SK-N-SH (cell line): ENCODE measurements around the gene FIGNL2. TPM values are rescaled to one million over a fixed set of nuclear protein-coding genes. Genes with fewer than 3 reads are reported as not detected.

Experiments used
- CTCF ChIA-PET: fragments of 300-600, 350-600 bp; formaldehyde crosslinking; extraction: SDS; loops from one replicate; lab custom pipeline; 2021; lab: Yijun Ruan, JAX
- POLR2A ChIA-PET: fragments of 350-600 bp; sonication (Branson Sonifier 250); formaldehyde crosslinking; extraction: SDS; loops from one replicate; lab custom pipeline; 2020; ENCODE audit warnings: antibody characterized with exemption, inconsistent platforms; lab: Yijun Ruan, JAX
- DNase-seq: peaks from one replicate; pipeline ENCODE4 v3.0.0; 2012
- H2AFZ ChIP-seq: fragments of 200-600 bp; sonication (generic); 2 replicates; pipeline ENCODE4 v1.8.1; 2016; ENCODE audit warnings: antibody characterized with exemption, mild to moderate bottlenecking, low read depth
- H3F3A ChIP-seq: fragments of 200-600 bp; sonication (generic); replicated peaks from 2 replicates; pipeline ENCODE3; 2016; ENCODE audit warnings: antibody characterized with exemption, mild to moderate bottlenecking; ENCODE audit not compliant: insufficient read depth
- H3K27ac ChIP-seq, 2 experiments: fragments of 200-500 bp in 1 of 2; fragments of 200-600 bp in 1 of 2; sonication (Bioruptor generic) in 1 of 2; sonication (generic), shearing (Covaris generic) in 1 of 2; 2 replicates each; pipeline versions ENCODE4 v1.5.1 to v1.6.1; 2014 to 2016; ENCODE audit warnings: low read depth in 2 of 2, inconsistent platforms in 1 of 2, low read length in 1 of 2, mild to moderate bottlenecking in 1 of 2, mixed read lengths in 1 of 2
- H3K27me3 ChIP-seq: fragments of 200-600 bp; sonication (generic), shearing (Covaris generic); 2 replicates; pipeline ENCODE4 v1.6.1; 2016; ENCODE audit warnings: mixed run types; ENCODE audit not compliant: insufficient read depth
- H3K36me3 ChIP-seq, 2 experiments: fragments of 200-500 bp in 1 of 2; fragments of 200-600 bp in 1 of 2; sonication (Bioruptor generic) in 1 of 2; sonication (generic) in 1 of 2; replicated peaks in 1 of 2; 2 replicates each; pipeline versions ENCODE3 to v1.5.1; 2014 to 2016; ENCODE audit warnings: low read length in 1 of 2, mild to moderate bottlenecking in 1 of 2; ENCODE audit not compliant: insufficient read depth in 2 of 2, control insufficient read depth in 1 of 2
- H3K4me1 ChIP-seq, 2 experiments: fragments of 200-500 bp in 1 of 2; fragments of 200-600 bp in 1 of 2; sonication (Bioruptor generic) in 1 of 2; sonication (generic), shearing (Covaris generic) in 1 of 2; 2 replicates each; pipeline versions ENCODE4 v1.5.1 to v1.6.1; 2014 to 2016; ENCODE audit warnings: low read depth in 1 of 2, low read length in 1 of 2, mixed run types in 1 of 2; ENCODE audit not compliant: insufficient read depth in 2 of 2, control insufficient read depth in 1 of 2
- H3K4me2 ChIP-seq: fragments of 200-600 bp; sonication (generic), shearing (Covaris generic); 2 replicates; pipeline ENCODE4 v1.6.1; 2017; ENCODE audit warnings: mixed run types
- H3K4me3 ChIP-seq, 2 experiments: fragments of 200-500 bp in 1 of 2; fragments of 200-600 bp in 1 of 2; sonication (Bioruptor generic) in 1 of 2; sonication (generic), shearing (Covaris generic) in 1 of 2; 2 replicates each; pipeline versions ENCODE4 v1.5.1 to v1.8.1; 2014 to 2016; ENCODE audit warnings: low read depth in 2 of 2, inconsistent platforms in 1 of 2, low read length in 1 of 2, mild to moderate bottlenecking in 1 of 2, mixed read lengths in 1 of 2, moderate library complexity in 1 of 2
- H3K79me2 ChIP-seq: fragments of 200-600 bp; sonication (generic); 2 replicates; pipeline ENCODE4 v1.8.1; 2017; ENCODE audit warnings: mild to moderate bottlenecking; ENCODE audit not compliant: insufficient read depth
- H3K9ac ChIP-seq: fragments of 200-600 bp; sonication (generic); 2 replicates; pipeline ENCODE4 v1.6.1; 2017; ENCODE audit warnings: mixed run types
- H3K9me2 ChIP-seq: fragments of 200-600 bp; sonication (generic); 2 replicates; pipeline ENCODE4 v1.6.1; 2017; ENCODE audit warnings: mixed run types
- H3K9me3 ChIP-seq: fragments of 200-600 bp; sonication (generic); 2 replicates; pipeline ENCODE4 v1.6.1; 2017; ENCODE audit warnings: mixed run types, mild to moderate bottlenecking, moderate library complexity
- H4K20me1 ChIP-seq: fragments of 200-600 bp; sonication (generic); 2 replicates; pipeline ENCODE4 v1.6.1; 2017; ENCODE audit warnings: mild to moderate bottlenecking, mixed run types; ENCODE audit not compliant: insufficient read depth
- CHD2 ChIP-seq: fragments of 150-350 bp; IDR thresholded peaks from 2 replicates; pipeline ENCODE4 v1.6.1; 2018; ENCODE audit warnings: low read length; ENCODE audit not compliant: partially characterized antibody
- EZH2phosphoT487 ChIP-seq: fragments of 200-600 bp; sonication (generic); IDR thresholded peaks from 2 replicates; pipeline ENCODE4 v1.6.1; 2017; ENCODE audit warnings: low read depth, mixed run types, mild to moderate bottlenecking, antibody characterized with exemption, moderate library complexity, borderline replicate concordance
- FOXM1 ChIP-seq: IDR thresholded peaks from 2 replicates; pipeline ENCODE4 v1.4.0; 2012; ENCODE audit warnings: low read depth, mild to moderate bottlenecking
- GATA2 ChIP-seq: sonication (generic); formaldehyde crosslinking; IDR thresholded peaks from 2 replicates; pipeline ENCODE4 v1.5.0; 2020; ENCODE audit warnings: mild to moderate bottlenecking, missing genetic modification reagents
- MEF2A ChIP-seq: IDR thresholded peaks from 2 replicates; pipeline ENCODE4 v1.4.0; 2012; ENCODE audit warnings: low read depth, borderline replicate concordance
- NRF1 ChIP-seq: IDR thresholded peaks from 2 replicates; pipeline ENCODE4 v1.6.1; 2012; ENCODE audit warnings: low read depth, mild to moderate bottlenecking, low read length
- REST ChIP-seq: IDR thresholded peaks from 2 replicates; pipeline ENCODE4 v1.6.1; 2012; ENCODE audit warnings: mild to moderate bottlenecking, low read depth, low read length, moderate library complexity
- RFX5 ChIP-seq: IDR thresholded peaks from 2 replicates; pipeline ENCODE4 v1.6.1; 2012; ENCODE audit warnings: mild to moderate bottlenecking, improper control_type of control experiment, low read length
- RXRA ChIP-seq: IDR thresholded peaks from 2 replicates; pipeline ENCODE4 v1.4.0; 2012; ENCODE audit warnings: low read depth, mild to moderate bottlenecking, borderline replicate concordance
- TCF12 ChIP-seq: IDR thresholded peaks from 2 replicates; pipeline ENCODE4 v1.4.0; 2012
- USF1 ChIP-seq: IDR thresholded peaks from 2 replicates; pipeline ENCODE4 v1.4.0; 2012; ENCODE audit warnings: low read depth, borderline replicate concordance
- USF2 ChIP-seq: fragments of 150-350 bp; IDR thresholded peaks from 2 replicates; pipeline ENCODE4 v1.6.1; 2017; ENCODE audit warnings: antibody characterized with exemption, low read length, low read depth, borderline replicate concordance
- WGBS: methylation state at CpG from one replicate; pipeline ENCODE4 v1.1.6; 2017; ENCODE audit warnings: low lambda C conversion rate; 5-methylcytosine and 5-hydroxymethylcytosine counted together
- polyA plus RNA-seq, 3 experiments: library from polyadenylated mRNA; depleted of rRNA; stranded (reverse); fragments of >200 nt; gene quantifications; 2 replicates each; pipeline ENCODE4 v1.2.3, GENCODE V29; 2012

Gene FIGNL2
- polyA plus RNA-seq, 1 of the 3 experiments (the other 2 are of a cell fraction), result 0.05 TPM

GRCh38 chr12:51829011-51829481 lies 19.5 kb downstream of the FIGNL2 start:
- H3K4me2 ChIP-seq, result no peak overlapping the region
- WGBS, result 58% methylated on average over 5 of the region's 5 CpGs
- peaks cover 0 to 16% of the 10 kb centered on the region in 2 experiments; a peak in 1 of 4 replicates for H3K4me1 ChIP-seq
- H4K20me1 ChIP-seq, result no peaks in the 10 kb centered on the region
- ChIA-PET CTCF (interaction anchor here (0.9 to 1.8 kb wide), 6 partner anchors 8 to 409 kb away, joined by 3 to 5 read pairs (median 4); no protein-coding TSS in a partner anchor), POLR2A (no interaction called here)
- DNase-seq, result no peak
- H3K9me2 ChIP-seq, result no peaks in the 10 kb centered on the region
- H3K27me3 ChIP-seq, result no peaks in the 10 kb centered on the region
- no peaks in the 10 kb centered on the region for H3K79me2 ChIP-seq
- H3K9me3 ChIP-seq, result no peaks in the 10 kb centered on the region
- no peak overlapping the region for H3K4me3 ChIP-seq
- TF ChIP-seq RFX5 (no peak), FOXM1 (no peak), REST (no peak), USF2 (no peak), RXRA (no peak), EZH2phosphoT487 (no peak), GATA2 (no peak), TCF12 (no peak), USF1 (no peak), NRF1 (no peak), MEF2A (no peak), CHD2 (no peak)
- H3K27ac ChIP-seq, result no peak overlapping the region
- no peak overlapping the region for H3K9ac ChIP-seq
- H2AFZ ChIP-seq, result no peak overlapping the region
- H3F3A ChIP-seq, result no peaks in the 10 kb centered on the region
- no peaks in the 10 kb centered on the region for H3K36me3 ChIP-seq
